WI38 (cell line): Measurements from ENCODE around the gene PRDM15.

Source experiments
- H3K4me3 ChIP-seq: 2 replicates; pipeline ENCODE4 v1.5.1; 2011; ENCODE audit warnings: low read depth, mild to moderate bottlenecking, control low read depth, low read length
- CTCF ChIP-seq: IDR thresholded peaks from 2 replicates; pipeline ENCODE4 v1.5.1; 2012; ENCODE audit warnings: low read depth, mild to moderate bottlenecking, control low read depth, low read length

The PRDM15 gene, protein sequence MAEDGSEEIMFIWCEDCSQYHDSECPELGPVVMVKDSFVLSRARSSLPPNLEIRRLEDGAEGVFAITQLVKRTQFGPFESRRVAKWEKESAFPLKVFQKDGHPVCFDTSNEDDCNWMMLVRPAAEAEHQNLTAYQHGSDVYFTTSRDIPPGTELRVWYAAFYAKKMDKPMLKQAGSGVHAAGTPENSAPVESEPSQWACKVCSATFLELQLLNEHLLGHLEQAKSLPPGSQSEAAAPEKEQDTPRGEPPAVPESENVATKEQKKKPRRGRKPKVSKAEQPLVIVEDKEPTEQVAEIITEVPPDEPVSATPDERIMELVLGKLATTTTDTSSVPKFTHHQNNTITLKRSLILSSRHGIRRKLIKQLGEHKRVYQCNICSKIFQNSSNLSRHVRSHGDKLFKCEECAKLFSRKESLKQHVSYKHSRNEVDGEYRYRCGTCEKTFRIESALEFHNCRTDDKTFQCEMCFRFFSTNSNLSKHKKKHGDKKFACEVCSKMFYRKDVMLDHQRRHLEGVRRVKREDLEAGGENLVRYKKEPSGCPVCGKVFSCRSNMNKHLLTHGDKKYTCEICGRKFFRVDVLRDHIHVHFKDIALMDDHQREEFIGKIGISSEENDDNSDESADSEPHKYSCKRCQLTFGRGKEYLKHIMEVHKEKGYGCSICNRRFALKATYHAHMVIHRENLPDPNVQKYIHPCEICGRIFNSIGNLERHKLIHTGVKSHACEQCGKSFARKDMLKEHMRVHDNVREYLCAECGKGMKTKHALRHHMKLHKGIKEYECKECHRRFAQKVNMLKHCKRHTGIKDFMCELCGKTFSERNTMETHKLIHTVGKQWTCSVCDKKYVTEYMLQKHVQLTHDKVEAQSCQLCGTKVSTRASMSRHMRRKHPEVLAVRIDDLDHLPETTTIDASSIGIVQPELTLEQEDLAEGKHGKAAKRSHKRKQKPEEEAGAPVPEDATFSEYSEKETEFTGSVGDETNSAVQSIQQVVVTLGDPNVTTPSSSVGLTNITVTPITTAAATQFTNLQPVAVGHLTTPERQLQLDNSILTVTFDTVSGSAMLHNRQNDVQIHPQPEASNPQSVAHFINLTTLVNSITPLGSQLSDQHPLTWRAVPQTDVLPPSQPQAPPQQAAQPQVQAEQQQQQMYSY

GRCh38 chr21:41879190-41879998 lies at the start of gene PRDM15:
Gene PRDM15 (minus strand): TSS chr21:41879344. CDS start chr21:41860363, 18,981 bp downstream.
- no peak for TF ChIP-seq CTCF
- H3K4me3 ChIP-seq = peak within 1 kb of the TSS; percentile 90

DNA sequence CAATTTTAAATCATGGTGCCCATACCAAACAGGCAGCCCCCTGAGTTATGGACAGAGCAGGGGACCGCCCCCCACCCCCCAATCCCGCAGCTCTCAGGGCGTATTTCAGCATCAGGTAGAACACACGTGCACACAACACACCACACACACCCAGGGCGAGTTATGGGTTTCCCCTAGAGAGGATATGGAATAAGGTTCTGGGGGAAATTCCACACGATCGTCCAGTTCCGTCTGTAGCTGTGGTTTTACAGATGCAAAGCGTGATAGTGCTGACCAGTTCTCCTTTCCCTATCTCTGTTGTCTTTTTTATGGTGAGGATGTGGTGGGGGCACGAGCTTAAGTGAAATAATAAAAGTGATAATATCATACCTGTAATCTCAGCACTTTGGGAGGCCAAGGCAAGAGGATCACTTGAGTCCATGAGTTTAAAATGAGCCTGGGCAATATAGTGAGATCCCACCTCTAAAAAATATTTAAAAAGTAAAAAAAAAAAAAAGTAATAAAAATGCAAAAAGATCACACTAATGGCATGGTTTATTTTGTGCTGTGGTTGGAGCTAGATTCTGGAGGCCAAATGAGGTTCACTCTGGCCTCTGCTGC lies 49.6 kb upstream of the PRDM15 start:
- no peak overlapping the region for H3K4me3 ChIP-seq
- TF ChIP-seq CTCF = no peak

- TF ChIP-seq CTCF = no peak
- H3K4me3 ChIP-seq = no peak overlapping the region
Observed at GRCh38 chr21:41927727-41928409, 48.7 kb upstream of the PRDM15 start.

- peak overlapping the region; percentile 14 for H3K4me3 ChIP-seq
- TF ChIP-seq CTCF = no peak
Observed at GRCh38 chr21:41926807-41927171, 47.6 kb upstream of the PRDM15 start.

- no peak for TF ChIP-seq CTCF
- peak overlapping the region; percentile 14 for H3K4me3 ChIP-seq
Observed at GRCh38 chr21:41926117-41926806, 47.1 kb upstream of the PRDM15 start.
